ENCODE data around the gene SNAPC2.

- TF ChIP-seq SIN3A (IDR thresholded peaks at IDR 0.05; ENCODE audit: borderline replicate concordance, insufficient read depth, low read length) (no peak), TAF1 (IDR thresholded peaks at IDR 0.05; ENCODE audit: borderline replicate concordance, insufficient read depth, low read length) (no peak), POLR2AphosphoS5 (IDR thresholded peaks at IDR 0.05; ENCODE audit: low read depth, low read length) (no peak)
Measured at GRCh38 chr19:7899751-7900378, 20.3 kb upstream of the SNAPC2 start.

Measured in PFSK-1 (cell line).